Amniotic stem cell (primary cell): Measurements from ENCODE around the gene PARD3B.

Experiments used
- DNase-seq: peaks from one replicate; lab custom pipeline; 2025; lab: John Stamatoyannopoulos, UW

Gene PARD3B

DNA sequence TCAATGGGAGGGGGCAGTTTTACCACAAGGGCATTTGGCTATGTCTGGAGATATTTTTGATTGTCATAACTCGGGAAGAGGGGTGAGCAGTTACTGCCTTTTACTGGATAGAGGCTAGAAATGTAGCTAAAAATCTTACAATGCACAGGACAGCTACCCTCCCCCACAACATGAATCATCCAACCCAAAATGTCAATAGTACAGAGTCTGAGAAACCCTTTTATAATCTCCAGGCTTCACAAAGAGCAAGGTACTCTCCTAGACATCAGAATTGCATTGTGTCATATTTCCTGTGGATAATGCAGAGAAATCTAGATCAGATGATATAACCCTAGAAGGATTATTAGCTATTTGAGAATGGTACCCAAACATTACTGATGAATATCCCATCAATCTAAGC, 859.9 kb downstream of the PARD3B start:
- DNase-seq = no peak

DNA sequence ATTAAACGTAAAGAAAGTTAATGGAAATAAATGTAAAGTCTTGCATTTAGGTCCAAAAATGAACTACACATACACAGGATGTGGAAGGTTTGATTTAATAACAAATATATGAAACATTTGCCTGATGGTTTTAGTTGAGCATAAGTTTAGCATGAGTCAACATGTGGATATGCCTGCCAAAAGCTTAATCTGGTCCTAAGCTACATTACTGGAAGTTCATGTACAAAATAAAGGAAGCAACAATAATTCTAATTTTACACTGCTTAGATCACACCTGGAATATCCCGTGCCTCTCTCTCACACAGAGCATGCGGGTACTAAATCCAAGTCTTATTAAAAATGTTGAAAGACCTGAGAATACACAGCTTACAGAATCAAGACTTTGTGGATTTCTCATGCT, 860.5 kb downstream of the PARD3B start:
- peak; percentile 26 for DNase-seq

GRCh38 chr2:205407984-205408383, 862.7 kb downstream of the PARD3B start:
- peak; percentile 36 for DNase-seq

DNA sequence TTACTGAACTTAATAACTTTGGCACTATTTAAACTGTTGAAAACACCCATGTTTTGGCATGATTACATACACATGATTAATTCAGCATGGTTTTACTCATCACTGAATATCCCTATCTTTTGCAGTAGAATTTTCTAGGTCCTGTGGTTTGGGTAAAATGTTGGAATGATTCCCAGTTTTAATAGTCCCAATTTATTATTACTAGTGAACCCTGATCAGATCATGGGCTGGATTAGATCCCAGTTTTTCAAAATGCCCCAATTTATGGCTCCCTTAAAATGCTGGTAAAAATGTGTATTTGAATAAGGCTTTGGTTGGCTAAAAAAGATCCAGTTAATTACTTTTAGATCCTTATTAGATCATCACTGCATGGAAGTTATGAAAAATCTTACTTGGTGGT, 863.4 kb downstream of the PARD3B start:
- DNase-seq = no peak

- no peak for DNase-seq
Measured at GRCh38 chr2:205409411-205409810, 864.1 kb downstream of the PARD3B start.

DNA sequence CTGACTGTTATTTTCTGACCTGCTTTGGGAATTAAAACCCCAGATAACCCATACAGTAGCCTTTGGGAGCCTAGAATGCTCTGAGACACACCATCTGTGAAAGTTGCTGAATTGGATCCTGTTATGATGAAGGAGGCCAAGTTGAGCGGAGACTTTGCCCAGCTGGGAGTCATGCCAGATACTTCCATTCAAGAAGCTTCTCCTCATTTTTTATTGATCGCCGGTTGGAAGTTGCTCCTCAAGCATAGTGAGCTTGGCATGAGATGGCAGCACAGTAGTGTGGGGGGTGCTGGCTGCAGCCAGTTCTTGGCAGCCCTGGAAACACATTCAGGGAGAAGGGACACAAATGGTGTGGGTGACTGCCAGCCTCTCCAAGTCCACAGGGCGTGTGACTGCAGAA, 866.3 kb downstream of the PARD3B start:
- no peak for DNase-seq

GRCh38 chr2:205424326-205424725, 879.1 kb downstream of the PARD3B start:
- no peak for DNase-seq

DNA sequence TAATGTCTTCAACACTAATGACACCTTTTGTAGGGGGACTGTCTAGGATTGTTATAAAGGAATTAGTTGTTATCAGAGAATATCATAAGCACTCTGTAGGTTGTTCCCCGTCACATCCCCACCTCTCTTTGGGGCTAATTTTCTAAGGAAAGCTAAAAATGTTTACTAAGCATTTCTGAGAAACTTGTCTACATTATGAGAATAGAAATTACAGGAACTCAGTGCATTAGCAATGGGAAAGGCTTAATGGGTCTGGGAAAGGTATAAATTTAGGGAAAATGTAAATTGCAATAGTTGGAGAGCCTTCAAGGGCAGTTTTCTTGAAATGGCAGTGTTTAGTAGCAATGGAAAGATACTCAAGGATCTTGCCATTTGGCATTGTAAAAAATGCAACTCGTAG, 879.8 kb downstream of the PARD3B start:
- DNase-seq = no peak

DNA sequence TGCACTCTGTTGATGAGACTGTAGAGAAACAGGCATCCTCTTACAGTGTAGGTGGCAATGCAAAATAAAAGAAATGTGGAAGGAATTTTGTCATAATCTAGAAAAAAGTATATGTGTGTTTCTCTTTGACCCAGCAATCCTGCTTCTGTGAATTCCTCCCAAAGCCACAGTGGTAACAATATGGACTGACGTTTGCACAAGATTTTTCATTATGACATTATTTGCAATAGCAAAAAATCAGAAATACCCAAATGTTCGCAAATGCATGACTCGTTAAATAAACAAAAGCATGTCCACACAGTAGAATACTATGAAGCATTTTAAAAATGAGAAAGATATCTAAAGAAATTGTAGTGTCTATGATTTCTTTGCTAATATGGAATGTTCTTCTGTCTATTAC, 881.8 kb downstream of the PARD3B start:
- no peak for DNase-seq

GRCh38 chr2:205428811-205429210, 883.5 kb downstream of the PARD3B start:
- DNase-seq = no peak

DNA sequence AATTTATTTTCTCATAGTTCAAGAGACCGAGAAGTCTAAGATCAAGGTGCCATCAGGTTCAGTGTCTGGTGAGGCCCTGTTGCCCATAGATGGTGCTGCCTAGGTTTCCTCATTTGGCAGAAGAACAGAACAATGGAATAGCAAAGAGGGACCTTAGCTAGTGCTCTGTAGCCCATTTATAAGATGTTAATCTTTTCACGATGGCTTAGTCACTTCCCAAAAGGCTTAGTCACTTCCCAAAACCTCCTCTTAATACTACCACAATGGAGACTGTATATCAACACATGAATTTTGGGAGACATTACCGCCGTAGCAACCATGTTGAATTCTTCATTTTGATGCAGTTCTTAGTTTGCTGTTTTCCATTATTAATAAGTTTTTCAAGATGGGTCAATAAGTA, 890.7 kb downstream of the PARD3B start:
- DNase-seq = no peak

DNA sequence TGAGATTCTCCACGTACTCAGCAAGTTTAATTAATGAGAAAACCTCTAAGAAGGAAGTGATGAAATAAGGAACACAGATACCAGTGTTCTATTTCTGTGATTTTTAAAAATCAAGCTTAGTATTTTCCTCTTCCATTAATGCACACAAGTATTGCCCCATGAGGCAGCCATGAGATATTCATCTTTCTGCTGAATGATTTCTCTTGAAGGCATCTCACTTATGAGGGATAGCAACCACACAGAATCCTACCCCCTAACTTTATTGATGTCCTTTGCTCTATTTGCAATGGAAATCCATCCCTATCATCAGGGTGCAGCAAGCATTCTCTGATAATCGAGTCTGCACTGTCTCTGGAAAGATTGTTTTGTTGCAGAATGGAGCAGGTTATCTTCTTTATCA, 893.0 kb downstream of the PARD3B start:
- DNase-seq = no peak

GRCh38 chr2:205439621-205440020, 894.3 kb downstream of the PARD3B start:
- DNase-seq = no peak

DNA sequence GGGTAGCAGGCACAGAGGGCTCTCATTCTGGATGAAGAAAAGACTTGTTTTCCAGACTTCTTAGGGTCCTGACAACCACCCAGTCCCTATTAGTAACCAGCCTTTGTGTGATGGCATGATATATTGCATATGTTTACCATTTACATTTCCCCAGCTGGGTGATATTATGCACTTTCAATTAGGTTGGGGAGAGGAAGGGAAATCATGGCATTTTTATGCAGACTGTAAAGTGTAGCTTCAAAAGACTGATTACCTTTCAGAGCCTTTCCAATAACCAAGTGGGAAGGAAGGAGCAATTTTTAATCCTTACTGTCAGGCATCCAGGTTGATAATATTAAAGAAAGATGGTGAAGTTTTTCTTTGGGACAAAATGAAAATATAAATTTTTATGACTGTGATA, 896.2 kb downstream of the PARD3B start:
- DNase-seq = no peak

DNA sequence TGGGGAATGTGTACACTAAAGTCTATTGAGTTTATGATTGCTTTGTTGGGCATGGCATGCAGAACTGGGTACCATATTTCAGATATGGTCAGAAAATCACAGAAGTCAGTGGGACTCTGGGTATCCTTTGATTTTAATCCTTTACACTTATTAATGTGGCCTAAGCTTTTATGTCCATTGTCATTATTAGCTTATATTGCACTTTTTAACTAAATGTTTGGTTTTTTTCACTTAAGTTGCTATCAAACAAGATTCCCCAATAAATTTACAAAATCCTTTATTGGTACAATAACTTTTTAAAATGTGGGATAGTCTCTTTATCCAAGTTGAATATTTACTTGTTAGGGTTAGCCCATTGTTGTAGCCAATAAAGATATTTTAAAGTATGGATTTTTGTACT, 902.9 kb downstream of the PARD3B start:
- no peak for DNase-seq

GRCh38 chr2:205451901-205452512, 906.7 kb downstream of the PARD3B start:
- no peak for DNase-seq

DNA sequence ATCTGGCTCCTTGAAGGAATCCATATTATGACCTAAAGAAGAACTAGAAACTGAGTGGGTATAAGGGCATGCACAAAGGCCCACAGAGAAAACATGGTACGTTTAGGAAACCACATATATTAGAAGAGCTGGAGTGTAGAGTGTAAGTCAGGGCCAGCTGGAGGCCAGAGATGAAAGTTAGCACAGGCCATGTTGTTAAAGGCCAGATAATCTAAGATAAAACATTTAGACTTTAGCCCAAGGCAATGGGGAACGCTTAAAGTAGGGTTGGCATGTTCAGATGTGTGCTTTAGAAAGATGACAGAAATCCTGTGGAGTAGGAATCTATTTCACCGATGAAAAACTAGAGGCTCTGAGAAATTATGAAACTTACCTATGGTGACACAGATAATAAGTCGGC, 907.9 kb downstream of the PARD3B start:
- no peak for DNase-seq

DNA sequence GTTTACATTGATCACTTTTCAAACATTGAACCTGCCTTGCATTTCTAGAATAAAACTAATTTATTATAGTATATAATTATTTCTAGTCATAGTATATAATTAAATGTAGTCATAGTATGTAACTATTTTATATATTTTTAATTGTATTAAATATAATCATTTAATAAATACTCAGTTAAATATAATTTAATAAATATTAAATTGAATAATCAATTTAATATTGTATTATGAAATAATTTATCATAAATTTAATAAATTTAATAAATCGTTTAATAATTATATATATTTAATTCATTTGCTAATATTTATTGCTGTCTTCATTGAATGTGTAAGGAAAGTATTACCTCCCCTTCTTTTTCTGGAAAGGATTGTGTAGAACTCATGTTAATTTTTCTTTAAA, 911.4 kb downstream of the PARD3B start:
- no peak for DNase-seq

GRCh38 chr2:205460217-205460616, 914.9 kb downstream of the PARD3B start:
- no peak for DNase-seq

DNA sequence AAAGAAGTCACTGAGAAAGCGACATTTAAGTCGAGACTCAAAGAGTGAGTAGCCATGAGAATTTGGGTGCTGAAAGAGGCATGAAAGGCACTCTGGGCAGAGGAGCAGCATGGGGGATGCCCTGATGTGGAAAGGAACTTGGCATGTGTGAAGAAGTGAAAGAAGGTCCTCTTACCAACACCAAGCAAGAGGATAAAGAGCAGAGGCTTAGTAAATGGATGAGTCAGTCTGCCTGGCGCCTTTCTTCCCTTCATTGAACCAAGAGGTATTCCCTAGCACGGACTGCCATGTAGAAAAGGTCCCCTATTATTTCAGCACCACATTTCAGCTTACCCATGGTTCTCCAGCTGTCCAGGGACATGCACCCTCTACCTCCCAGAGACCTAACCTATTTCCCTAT, 915.9 kb downstream of the PARD3B start:
- DNase-seq = no peak

DNA sequence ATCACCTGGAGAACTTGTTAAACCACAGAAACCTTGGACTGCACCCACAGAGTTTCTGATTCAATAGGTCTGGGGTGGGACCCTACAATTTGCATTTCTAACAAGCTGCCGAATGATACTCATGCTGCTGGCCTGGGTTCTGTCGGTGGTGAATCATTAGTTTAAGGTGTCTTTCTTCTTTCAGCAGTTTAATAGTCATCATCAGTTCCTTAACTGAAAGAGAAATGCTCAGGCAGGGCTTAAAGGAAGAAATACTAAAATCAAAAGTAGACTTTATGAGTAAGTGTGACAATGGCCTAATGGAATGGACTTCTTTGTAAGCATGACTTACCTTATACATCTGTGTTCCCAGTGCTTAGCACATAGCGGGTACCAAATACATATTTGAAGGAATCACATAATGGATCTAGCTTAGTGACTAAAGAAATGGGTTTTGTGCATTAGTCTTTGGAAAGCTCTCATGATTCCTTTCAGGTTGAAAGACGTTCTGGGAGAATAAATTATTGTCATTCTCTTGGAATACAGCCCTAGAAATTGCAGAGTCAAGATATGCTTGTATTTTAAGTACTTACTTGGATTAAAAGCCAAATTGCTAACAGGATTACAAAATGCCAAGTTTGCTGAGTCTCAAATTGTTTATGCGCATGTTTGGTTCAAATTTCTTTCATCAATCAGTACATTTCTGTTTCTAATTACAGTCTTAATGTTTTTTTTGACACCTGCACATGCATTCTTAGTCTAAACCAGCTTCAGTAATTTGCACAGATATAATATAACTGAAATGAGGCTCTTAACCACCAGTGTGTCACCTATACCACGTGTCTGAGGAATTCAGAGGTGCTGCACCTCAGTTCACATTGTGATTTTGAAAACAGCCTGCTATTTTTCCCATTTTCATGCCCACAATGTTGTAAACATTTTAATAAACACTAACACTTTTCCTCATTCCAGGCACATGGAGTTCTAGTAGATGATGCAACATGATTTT, 916.7 kb downstream of the PARD3B start:
- no peak for DNase-seq

GRCh38 chr2:205462681-205463345, 917.5 kb downstream of the PARD3B start:
- no peak for DNase-seq

DNA sequence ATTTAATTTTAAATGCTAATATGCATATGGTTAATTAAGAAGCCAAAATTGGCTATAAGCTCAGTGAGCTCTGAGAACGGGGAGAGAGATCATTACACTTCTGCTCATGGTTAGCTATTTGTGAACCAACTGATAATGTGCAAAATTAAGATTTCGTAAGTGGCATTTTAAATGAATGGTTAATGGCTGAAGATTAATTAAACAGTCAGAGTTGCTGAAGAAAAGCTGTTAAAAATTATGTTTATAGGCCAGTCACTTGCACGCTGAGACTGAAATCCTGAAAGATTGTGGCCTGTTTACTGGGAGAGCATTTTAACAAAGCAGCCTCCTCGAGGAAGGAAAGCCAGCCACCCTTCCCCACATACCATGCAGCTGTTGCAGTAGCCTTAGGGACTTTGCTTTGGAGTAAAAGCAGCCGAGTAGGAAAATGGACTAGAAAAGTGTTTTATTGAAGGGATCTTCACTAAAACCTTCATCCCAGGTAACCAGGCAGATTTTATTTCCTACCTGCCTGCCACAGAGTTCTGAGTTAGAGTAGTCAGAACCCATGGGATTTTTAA, 918.3 kb downstream of the PARD3B start:
- no peak for DNase-seq
